ENCODE measurements around the gene RBM38.

Gene RBM38

DNA sequence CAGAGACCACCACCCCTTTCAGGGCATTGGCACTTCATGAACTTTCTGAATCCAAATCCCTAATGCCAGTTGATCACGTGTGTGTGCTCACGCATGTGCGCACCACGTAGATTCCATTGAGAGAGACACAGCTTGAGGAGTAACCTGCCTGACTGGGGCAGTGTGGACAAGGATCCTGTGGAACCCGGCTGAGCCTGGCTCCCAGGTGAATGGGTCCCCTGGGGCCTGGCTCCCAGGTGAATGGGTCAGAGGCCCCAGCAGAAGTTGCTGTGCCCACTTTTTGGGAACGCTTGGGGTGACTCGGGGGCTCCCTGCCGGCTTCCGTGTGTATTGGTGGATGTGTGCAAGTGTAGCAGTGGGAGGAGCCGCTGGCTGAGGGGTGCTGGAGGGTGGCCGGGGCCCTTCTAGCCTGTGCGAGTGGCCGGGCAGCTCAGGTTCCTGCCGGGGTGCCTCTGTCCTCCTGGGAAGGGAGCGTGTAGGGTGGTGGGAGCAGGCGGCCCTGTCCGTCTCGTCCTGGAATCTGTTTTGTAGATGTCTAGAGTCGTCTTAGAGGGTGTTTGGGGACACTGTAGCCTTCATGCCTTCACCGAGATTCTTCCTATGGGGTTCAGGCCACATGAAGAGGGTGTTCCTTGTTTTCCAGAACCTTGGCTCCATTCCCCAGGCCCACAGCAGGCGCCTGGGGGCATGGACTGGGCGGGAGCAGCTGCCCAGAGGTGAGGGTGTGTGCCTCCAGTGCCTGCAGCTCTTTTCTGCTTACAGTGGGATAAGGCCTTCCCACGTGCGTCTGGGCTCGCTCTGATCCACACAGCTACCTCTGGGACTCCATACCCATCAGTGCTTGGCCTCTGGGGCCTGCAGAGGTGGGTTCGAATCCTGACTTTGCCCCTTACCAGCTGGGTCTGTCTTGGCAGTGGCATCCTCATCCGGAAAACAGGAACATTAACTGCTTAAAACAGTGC, 3.2 kb downstream of the RBM38 start:
- DNase-seq (ENCODE audit: low spot score) (no peak), ATAC-seq (ENCODE audit: low read depth) (no peak)
- Histone ChIP-seq H3K9me3 (ENCODE audit: severe bottlenecking) (no peaks in the 10 kb centered on the region), H3K27me3 (ENCODE audit: insufficient read depth, poor library complexity, severe bottlenecking) (no peaks in the 10 kb centered on the region), H3K4me3 (ENCODE audit: severe bottlenecking) (no peak overlapping the region), H3K36me3 (ENCODE audit: low read depth) (peaks cover 15% of the 10 kb centered on the region), H3K4me1 (ENCODE audit: insufficient read depth, poor library complexity, severe bottlenecking) (peaks cover 20% of the 10 kb centered on the region), H3K27ac (ENCODE audit: poor library complexity, severe bottlenecking) (no peak overlapping the region)
- TF ChIP-seq, protein P1, sequence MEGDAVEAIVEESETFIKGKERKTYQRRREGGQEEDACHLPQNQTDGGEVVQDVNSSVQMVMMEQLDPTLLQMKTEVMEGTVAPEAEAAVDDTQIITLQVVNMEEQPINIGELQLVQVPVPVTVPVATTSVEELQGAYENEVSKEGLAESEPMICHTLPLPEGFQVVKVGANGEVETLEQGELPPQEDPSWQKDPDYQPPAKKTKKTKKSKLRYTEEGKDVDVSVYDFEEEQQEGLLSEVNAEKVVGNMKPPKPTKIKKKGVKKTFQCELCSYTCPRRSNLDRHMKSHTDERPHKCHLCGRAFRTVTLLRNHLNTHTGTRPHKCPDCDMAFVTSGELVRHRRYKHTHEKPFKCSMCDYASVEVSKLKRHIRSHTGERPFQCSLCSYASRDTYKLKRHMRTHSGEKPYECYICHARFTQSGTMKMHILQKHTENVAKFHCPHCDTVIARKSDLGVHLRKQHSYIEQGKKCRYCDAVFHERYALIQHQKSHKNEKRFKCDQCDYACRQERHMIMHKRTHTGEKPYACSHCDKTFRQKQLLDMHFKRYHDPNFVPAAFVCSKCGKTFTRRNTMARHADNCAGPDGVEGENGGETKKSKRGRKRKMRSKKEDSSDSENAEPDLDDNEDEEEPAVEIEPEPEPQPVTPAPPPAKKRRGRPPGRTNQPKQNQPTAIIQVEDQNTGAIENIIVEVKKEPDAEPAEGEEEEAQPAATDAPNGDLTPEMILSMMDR (IDR thresholded peaks at IDR 0.05; ENCODE audit: poor library complexity, severe bottlenecking) = no peak

DNA sequence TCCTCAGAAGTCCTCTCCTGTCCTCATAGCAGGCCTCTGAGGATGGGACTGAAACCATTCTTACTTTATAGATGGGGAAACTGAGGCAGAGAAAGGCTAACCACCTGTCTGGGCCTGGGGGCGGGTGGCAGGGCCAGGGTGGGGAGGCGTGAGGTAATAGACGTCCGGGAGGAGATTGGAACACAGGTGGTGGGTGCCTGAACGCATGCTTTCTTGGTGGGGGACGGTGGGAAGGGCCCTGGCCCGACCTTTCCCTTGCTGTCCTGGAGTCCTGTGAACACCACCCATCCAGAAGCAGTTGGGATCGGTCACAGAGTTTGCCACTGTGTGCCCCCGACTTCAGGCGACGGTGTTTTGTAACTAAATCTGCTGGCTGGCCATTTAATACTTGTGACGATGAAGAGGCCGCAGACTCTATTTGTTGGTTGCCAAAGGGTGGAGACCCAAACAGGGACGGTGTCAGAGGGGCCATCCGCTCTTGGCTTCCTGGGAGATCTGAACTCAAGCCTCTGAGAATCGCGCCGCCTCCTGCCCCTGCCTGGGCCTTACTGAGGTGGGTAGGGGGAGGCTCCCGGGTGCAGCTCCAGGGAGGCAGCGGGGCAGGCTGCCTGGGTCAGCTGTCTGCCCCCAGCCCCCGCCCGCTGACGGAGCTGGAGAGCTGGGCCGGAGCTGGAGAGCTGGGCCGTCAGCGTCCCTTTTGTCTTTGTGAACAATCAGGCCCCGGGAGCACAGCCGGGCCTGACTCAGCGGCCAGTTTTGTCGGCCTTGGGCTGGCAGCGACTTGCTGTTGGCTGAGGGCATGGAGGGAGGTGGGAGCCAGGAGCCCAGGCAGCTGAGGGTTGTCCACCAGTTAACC, 4.1 kb downstream of the RBM38 start:
- no peaks in the 10 kb centered on the region for H3K9me3 ChIP-seq (ENCODE audit: severe bottlenecking)
- TF ChIP-seq, protein P1 (IDR thresholded peaks at IDR 0.05; ENCODE audit: poor library complexity, severe bottlenecking) = no peak
- H3K36me3 ChIP-seq (ENCODE audit: low read depth) = peaks cover 15% of the 10 kb centered on the region
- peaks cover 13% of the 10 kb centered on the region for H3K4me1 ChIP-seq (ENCODE audit: insufficient read depth, poor library complexity, severe bottlenecking)
- H3K4me3 ChIP-seq (ENCODE audit: severe bottlenecking) = no peak overlapping the region
- peak overlapping the region; percentile 12 for H3K27ac ChIP-seq (ENCODE audit: poor library complexity, severe bottlenecking)
- DNase-seq (ENCODE audit: low spot score) (peak; percentile 92), ATAC-seq (ENCODE audit: low read depth) (peak; percentile 72)
- H3K27me3 ChIP-seq (ENCODE audit: insufficient read depth, poor library complexity, severe bottlenecking) = no peaks in the 10 kb centered on the region

DNA sequence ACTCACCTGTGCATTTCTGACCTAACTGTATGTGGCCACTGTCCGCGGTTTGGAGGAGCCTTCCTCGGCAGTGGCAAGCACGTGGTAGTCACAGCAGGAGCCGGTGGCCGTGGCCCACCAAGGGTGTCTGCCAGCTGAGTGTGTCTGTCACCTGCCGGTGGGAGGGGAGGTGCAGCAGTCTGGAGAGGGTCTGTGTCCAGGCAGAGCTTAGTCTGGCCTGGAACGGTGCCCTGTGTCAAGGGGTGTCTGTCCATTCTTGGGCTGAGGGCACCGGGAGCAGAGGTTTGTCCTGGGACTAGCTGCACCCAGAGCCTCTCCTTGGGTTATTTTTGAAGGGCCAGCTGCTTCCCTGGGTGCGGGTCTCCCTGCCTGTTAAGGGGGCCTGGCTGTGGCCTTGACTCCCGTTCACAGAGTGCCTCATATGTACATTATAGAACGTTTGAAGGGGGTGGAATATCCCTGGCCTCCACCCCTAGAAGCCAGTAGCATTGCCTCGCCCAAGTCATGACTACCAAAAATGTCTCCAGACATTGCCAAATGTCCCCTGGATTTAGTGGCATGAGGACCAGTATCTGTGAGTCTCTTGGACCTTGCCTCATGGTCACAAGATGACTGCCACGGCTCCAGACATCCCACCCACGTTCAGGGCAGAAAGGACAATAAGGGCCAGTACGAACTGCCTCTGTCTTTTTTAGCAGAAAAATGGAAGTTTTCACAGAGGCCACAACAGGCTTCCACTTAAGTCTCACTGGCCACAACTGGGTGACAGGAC, 5.2 kb downstream of the RBM38 start:
- peaks cover 9% of the 10 kb centered on the region for H3K4me1 ChIP-seq (ENCODE audit: insufficient read depth, poor library complexity, severe bottlenecking)
- no peak overlapping the region for H3K4me3 ChIP-seq (ENCODE audit: severe bottlenecking)
- H3K36me3 ChIP-seq (ENCODE audit: low read depth) = peaks cover 15% of the 10 kb centered on the region
- TF ChIP-seq, protein P1 (IDR thresholded peaks at IDR 0.05; ENCODE audit: poor library complexity, severe bottlenecking) = no peak
- peak; percentile 82 for DNase-seq (ENCODE audit: low spot score)
- H3K27ac ChIP-seq (ENCODE audit: poor library complexity, severe bottlenecking) = no peak overlapping the region
- no peak for ATAC-seq (ENCODE audit: low read depth)
- H3K9me3 ChIP-seq (ENCODE audit: severe bottlenecking) = no peaks in the 10 kb centered on the region
- H3K27me3 ChIP-seq (ENCODE audit: insufficient read depth, poor library complexity, severe bottlenecking) = no peaks in the 10 kb centered on the region

DNA sequence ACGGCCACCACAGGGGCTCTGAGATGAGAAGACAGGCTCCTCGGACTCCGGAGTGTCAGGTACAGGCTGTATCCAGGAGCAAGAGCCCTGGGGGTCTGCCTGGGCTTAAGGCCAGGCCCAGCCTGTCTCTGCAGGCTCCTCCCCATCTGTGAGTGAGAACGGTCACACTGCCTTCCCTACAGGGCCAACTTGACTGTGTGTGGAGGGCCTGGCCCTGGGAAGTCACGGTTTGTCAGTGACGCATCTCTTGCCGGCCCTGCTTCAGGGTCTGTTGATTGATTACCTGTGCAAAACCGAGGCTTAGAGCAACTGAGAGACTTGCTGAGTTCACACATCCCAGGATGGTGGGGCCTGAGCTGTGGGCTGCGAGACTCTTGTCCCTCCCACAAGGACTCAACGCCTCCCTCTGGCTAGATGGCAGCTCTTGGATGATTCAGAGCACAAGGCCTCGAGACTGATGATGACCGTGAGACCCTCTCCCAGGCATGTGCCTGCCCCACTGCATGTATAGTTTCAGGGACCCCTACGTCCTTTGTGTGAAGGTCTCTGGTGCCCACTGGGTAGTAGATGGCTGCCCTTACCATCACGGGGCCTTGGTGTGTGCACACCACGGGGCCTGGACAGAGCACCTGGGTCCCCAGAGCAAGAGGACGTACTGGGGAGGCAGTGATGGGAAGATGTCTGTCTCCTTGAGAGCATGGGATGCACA, 5.9 kb downstream of the RBM38 start:
- peaks cover 9% of the 10 kb centered on the region for H3K4me1 ChIP-seq (ENCODE audit: insufficient read depth, poor library complexity, severe bottlenecking)
- no peak overlapping the region for H3K27ac ChIP-seq (ENCODE audit: poor library complexity, severe bottlenecking)
- no peak overlapping the region for H3K4me3 ChIP-seq (ENCODE audit: severe bottlenecking)

More for the DNA sequence above, 5.9 kb downstream of the RBM38 start:
- no peaks in the 10 kb centered on the region for H3K9me3 ChIP-seq (ENCODE audit: severe bottlenecking)
- TF ChIP-seq, protein P1 (IDR thresholded peaks at IDR 0.05; ENCODE audit: poor library complexity, severe bottlenecking) = no peak
- no peaks in the 10 kb centered on the region for H3K27me3 ChIP-seq (ENCODE audit: insufficient read depth, poor library complexity, severe bottlenecking)
- peaks cover 15% of the 10 kb centered on the region for H3K36me3 ChIP-seq (ENCODE audit: low read depth)
- DNase-seq (ENCODE audit: low spot score) (no peak), ATAC-seq (ENCODE audit: low read depth) (no peak)
